NCI-H1092 (cell line): ENCODE results near the gene SCN9A.
"Not testable (repeated sequence)": the region's sequence is repeated elsewhere in the genome, so short reads cannot be mapped to it uniquely, and the experiment has no call there.

Experiments
- DNase-seq: peaks from one replicate; lab custom pipeline; 2025; lab: John Stamatoyannopoulos, UW

Gene SCN9A

DNA sequence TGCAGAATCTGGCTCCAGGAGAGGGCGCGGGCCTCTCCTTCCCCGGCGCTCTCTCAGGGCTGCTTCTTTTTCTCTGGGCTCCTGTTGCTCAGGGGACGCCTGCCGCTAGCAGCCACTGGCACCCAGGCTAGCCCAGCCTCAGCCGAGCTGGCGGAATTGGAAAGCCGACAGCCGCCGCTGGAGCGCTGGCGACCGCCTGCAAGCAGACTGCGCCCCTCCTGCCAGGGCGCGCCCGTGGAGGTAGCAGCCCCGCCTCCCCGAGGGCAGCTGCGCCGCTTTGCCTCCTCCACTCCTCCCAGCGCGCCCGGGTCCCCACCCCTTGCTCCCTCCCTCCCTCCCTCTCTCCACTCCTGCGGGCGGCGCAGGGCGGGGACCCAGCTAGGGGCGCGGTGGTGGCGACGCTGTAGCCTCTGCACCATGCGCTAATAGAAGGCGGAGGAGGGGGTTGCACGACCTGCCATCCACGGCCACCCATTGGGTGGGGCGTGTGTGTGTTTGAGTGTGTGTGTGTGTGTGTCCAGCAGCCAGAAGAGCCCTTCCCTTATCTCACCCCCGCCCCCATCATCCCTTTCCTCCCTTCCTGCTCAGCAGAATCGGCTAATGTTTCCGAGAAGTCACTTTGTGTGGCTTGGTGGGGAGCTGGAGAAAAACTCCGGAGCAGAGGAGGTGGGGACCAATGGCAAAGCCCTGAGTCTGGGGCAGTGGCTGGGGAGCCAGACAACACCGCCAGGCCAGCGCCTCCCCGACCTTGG, at the start of gene SCN9A:
Gene SCN9A (minus strand): TSS at position 209 of the 752 bp plus-strand sequence. CDS start 64,188 bp downstream, outside the sequence.
- peak; percentile 85 for DNase-seq

DNA sequence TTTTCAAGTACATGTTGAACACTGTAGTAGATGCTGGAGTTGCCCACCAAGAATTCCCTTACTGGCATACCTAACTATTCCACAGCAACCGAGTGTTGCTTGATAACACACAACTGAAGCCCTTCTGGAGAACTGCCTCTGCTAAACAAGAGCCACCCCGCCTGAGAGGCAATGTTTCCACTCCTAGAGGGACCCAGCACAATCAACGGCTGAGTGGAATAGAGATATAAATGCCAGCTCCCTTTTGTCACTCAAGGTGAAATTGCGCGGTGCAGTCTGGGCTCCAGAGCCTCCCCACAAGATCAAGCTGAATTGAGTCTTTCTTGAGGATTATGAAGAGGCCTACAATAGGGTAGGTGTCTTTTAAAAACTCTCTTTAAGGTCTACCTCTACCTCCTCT, 49.1 kb upstream of the SCN9A start:
- no peak for DNase-seq

DNA sequence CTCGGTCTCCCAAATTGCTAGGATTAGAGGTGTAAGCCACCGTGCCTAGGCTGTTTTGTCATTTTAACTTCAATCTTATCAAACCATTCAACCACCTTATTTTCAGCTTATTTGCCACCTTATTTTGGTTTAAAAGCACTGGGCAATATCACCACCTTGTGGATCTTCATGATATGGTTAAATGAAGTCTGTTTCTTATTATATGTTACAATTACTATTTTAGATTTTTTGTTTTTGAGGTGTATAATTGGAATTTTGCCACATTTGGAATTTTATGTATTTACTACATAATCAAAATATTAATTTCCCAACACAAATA, 43.8 kb upstream of the SCN9A start:
- DNase-seq = no peak

DNA sequence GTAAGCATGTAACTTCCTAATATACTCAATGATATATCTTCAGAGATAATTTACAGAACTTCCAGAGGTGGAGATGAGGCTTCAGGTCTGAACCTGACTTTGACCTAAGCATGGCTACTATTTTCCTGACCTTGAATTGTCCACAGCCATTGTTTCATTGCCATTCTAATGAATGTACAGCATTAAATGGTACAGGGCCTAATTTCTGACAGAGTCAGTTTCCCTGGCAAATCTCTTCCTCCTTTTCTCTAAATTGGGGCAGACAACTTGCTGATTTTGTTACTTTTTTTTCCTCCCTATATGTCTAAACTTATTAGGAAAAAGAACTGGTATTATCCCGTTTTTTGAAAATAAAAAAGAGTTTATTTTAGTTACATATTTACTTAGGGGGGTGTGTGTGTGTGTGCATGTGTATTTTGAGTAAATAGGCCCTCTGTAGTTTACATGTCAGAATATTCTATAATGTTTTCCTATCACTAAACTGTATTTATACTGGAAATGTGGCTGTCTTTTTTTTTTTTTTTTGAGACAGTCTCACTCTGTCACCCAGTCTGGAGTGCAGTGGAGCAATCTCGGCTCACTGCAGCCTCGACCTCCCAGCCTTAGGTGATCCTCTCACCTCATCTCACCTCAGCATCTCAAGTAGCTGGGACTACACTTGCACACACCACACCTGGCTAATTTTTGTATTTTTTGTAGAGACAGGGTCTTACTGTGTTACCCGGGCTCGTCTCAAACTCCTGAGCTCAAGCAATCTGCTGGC, 43.3 kb upstream of the SCN9A start:
- DNase-seq = no peak

DNA sequence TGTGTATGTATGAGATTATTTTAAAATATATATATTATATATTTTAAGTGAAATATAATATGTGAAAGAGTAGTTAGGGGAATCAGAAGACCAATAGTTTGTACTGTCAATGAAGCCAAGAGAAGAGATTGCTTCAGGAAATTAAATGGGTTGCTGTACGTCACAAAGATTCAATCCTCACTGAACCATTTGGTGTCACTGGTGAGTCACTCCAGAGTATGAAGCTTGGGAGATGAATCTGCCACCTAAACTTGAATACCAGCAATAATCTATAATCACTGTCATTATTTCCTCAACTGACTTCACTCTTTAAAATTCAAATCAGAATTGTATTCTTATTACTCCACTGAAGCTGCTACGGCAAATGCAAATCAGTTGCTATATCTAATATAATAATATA, 41.9 kb upstream of the SCN9A start:
- DNase-seq = peak; percentile 18

DNA sequence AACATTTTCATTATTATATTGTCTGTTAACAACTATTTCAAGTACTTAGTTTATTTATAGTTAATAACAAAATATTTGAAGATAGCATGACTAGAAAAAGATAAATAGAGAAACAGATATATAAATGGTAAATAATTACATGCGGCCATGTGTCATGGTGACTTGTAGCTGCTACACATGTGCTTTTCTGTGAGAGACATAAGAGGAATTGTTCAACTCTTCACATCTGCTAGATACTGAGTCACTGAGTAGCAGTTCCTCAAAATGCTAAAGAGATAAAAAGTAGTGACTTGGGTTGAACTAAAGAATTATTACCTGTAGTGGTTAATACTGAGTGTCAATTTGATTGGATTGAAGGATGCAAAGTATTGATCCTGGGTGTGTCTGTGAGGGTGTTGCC, 37.5 kb upstream of the SCN9A start:
- no peak for DNase-seq

DNA sequence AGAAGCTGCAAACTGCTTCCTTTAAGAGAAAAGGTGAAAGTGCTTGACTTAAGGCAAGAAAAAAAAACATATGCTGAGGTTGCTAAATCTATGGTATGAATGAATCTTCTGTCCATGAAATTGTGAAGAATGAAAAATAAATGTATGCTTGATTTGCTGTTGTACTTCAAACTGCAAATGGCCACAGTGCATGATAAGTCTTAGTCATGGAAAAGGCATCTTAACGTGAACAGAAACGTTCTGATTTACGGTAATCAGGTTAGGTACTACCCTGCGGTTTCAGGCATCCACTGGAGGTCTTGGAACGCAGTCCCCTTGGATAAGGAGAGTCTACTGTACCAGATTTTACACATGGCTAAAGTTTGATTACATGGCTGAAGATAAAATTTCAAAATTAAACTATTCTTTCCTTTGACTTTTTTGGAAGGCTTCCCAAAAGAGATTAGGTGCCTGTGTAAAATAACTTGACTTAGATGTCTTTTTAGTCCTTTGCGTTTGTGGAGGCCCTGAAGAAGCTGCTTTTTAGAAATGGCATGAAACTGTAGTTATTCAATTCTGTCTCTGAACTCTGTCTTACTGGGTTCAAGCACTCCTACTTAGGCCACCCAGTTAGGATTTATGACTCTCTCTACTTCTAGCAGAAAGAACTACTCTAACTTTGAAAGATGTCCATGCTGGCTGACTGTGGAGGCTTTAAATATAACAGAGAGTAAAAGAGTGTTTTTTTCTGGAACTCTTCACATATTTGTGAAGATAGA, 35.9 kb upstream of the SCN9A start:
- DNase-seq = no peak

DNA sequence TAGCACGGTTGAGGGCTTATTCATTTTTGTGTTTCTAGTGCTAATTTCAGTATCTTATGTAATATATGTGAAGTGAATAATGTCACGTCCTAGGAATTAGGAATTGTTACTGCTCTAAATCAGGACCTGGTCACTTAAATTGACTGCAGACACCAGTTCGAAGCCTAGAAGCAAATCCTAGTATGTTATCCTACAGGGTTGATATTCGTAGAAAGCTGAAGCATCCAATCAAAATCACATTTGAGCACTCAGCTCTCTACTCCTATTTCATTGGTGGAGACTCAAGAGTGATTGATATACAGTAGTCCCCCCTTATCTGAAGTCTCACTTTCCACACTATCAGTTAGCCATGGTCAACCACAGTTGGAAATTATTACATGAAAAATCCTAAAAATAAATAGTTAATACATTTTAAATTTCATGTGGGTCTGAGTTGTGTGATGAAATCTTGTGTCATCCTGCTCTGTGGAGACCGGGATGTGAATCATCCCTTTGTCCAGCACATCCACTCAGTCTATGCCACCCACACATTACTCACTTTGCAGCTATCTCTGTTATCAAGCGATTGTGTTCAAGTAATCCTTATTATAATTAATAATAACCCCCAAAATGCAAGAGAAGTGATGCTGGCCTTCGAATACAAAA, 35.2 kb upstream of the SCN9A start:
- DNase-seq = no peak

DNA sequence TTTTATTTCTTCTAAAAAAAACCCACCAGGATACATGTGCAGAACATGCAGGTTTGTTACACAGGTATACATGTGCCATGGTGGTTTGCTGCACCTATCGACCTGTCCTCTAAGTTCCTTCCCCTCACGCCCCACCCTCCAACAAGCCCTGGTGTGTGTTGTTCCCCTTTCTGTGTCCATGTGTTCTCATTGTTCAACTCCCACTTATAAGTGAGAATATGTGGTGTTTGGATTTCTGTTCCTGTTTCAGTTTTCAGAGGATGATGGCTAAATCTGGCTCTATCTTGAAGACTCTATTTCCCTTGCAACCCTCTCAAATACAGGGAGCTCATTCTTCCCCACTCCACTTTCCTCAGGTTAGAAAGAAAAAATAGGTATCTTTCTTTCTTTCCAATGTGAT, 32.0 kb upstream of the SCN9A start:
- DNase-seq = not testable (repeated sequence)

DNA sequence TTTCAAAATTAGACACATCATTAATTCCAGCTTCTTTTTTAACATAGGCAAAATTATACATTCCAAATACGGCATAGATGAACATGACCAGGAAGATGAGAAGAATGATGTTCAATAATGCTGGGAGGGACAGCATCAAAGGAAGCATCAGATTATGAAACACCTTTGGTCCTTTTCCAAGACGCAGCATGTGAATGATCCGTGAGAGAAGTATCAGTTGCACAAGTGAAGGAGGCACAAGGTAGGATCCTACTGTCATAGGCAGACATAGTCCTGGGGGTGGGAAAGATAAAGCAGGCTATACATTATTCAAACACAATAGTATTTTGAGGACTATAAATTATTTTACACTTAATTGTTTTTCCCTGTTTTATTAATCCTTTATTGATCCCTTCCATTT, 30.6 kb upstream of the SCN9A start:
- DNase-seq = no peak

DNA sequence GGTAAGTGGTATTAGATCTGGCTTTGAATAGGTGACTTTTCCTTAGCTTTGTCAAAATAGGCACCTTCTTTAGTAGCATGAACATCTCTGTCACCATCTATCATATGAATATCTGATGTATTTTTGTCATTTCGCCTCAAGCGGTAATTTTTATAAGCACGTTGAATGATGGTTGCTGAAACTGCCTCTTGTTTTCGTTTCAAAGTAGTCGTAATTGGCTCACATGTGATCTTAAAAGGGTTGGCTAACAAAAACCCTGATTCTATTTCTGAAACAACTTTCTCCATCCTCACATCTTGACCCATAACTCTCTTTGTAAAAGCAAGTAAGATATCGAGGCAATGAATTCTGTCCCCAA, 29.8 kb upstream of the SCN9A start:
- no peak for DNase-seq

DNA sequence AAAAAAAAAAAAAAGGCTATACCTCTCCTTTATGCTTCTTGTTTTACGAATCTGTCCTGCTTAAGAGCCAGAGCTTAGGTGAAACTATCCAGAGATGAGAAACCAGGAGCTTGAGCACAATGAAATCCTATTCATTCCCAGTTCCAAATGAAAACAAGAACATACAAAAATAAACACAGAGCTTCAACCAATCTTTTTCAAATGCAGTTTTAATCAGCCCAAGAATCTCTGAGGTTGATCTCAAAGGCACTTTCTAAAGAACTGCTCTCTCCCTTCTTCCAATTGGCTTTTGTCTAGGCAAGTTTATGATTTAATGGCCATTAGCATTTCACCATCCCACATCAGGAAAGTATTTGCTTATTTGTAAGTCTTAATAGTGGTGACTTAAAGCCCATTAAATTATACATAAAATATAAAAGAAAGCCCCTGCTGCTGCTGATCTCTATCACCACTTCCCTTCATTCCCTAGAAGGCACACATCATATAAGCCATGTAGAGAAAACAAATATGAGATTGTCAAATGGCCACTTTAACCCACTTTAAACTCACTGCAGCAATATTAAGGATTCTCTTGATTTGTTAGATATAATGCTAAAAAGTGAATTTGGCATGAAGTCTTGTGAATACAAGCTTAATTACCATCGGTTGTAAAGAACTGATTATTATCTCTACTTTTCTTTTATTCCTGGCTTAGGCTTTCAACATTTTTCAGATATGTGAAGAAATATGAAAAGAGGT, 29.3 kb upstream of the SCN9A start:
- DNase-seq = no peak

DNA sequence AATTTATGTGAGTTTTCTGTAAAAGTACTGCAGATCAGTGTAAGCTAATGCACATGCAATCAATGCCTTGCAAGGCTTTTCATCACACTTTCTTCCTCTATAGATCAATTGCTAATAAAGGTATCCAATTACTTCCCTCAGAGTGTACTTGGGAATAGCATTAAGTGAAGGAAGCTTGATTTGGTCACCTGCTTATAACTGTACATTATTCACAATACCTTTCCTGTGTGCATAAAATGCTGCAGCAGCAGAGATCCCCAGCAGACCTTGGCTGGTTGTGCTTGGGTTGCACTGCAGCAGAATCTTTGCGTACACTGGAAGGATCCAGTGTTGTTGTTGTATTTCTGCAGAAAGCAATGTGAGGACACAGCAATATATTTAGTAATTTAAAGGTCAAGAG, 18.5 kb upstream of the SCN9A start:
- DNase-seq = no peak

DNA sequence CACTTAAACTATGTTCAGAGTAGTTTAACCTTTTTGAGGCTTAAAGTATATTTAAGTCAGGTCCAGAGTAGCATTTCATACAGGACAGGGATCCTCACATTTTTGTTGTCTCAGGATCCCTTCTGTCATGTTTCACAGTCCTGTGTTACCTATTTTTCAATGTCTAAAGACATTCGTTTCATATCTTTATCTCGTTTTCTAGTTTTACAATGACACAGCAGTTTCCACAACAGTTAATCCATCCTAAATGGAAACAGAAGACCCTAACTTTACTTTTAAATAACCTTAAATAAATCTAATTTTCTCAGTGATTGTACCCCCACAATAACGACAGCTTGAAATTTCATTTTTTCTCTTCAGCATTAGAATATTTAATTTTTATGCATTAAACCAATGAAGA, 17.3 kb upstream of the SCN9A start:
- no peak for DNase-seq

DNA sequence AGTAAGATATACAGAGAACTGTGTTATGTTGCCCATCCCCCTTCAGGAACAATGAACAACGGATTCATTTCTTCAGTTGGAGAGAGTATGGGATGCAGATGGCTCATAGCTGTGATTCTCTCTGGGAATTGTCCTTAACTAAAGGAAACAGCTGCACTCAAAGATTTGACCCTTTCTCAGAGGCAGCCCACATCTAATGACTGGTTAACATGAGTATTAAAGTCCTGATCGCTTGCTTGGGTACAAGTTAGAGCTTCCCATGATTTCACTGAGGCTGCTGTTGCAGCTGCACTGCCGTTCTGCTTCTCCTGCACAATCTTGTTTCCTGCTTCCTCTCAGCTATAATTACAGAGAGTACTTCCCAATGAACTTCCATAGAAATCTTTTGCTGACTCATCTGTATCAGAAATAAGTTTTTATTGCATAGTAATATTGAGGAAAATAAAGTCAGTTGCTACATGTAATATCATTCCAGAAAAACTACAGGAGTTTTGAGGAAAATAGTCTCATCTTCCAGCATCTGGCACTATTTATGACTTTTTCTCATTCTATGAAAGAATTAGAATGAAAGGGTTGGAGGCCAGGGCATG, 12.8 kb upstream of the SCN9A start:
- DNase-seq = no peak

DNA sequence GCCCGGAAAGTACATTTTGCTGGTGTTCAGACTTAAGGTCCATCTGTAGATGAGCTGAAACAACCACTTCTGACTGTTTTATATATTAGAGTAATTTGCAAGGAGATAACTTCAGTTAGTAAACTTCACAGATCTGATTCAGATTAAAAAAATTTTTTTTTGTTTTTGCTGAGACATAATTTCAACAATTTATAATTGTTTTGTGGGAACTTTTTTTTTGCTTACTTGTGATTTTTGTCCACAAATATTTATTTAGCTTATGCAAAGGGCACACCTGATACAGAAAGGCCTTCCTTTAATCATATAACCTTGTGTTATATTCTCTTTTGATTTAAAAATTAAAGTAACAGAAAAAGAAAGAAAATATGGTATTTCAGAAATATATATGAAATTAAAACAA, 9.6 kb upstream of the SCN9A start:
- DNase-seq = no peak

DNA sequence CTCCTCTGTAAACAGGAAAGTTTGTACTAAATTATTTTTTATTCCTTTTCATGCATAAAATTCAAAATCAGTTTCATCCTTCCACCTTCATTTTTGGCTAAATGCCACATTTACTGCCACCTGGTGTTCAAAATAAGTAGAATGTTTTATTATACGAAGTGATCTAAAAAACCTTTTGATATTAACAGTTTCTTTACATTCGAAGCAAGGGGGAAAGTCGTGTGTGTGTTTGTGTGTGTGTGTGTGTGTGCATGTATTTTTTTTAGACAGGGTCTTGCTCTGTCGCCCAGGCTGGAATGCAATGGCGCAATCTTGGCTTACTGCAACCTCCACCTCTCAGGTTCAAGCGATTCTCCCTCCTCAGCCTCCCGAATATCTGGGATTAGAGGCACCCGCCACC, 9.0 kb upstream of the SCN9A start:
- no peak for DNase-seq

DNA sequence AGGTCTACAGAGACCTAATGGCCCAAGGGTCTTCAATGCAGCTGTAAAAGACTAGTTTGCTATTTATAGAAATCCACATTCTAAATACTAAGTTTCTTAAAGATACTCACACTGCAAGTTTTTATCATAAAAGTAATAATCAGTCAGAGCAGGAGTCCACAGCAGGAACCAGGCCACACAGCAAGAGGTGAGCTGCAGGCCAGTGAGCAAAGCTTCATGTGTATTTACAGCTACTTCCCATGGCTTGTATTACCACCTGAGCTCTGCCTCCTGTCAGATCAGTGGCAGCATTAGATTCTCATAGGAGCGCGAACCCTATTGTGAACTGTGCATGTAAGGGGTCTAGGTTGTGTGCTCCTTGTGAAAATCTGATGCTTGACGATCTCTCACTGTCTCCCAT, 6.7 kb upstream of the SCN9A start:
- DNase-seq = no peak

DNA sequence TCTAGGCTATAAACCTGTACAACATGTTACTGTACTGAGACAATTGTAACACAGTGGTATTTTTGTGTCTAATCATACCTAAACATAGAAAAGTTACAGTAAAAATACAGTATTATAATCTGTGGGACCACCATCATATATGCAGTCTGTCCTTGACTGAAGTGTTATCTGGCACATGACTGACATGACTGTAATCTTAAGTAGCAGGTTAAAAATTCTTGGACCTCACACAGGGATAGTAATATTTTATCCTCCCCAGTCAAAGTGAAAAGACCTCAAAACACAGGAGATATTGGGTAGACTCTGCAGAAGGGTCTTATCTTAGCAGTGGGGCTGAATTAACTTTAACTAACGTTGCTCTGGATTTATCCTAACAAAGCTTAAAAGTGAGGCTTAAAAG, 4.9 kb upstream of the SCN9A start:
- no peak for DNase-seq

DNA sequence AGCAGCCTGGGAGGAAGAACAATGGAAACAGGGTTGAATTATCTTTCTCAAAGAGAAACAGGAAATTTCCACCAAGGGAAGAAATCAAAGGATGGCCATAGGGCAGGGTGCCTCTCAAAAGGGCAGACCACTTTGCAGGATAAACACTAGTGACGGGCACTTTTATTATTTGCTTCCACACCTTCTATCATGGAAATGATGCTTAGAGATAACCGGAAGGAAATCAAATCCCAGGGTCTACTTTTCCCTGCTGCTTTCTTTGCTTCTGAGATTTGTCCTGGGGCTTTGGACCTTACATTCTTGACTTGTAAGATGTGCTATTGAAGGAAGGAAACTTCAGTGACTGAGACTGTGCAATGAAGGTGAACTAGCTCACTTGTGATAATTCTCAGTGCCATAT, 1.1 kb upstream of the SCN9A start:
- no peak for DNase-seq

DNA sequence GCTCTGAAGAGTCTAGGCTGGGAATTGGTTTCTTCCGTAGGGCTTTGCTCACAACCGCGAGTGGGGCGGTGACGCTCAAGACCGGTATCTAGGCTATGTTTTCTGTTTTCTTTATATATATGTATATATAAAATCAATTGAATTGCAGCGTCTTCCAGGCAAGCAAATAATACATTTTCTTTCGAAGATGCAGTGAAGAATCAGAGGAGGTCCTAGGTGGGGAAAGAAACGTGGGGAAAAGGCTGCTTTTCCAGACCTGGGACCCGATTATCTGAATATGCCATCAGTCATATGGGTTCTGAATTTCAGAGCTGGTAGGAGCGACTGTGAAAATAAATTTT, 714 bp upstream of the SCN9A start:
- no peak for DNase-seq
